NCI-H510A (cell line): ENCODE measurements around the gene MTRF1L.

ENCODE experiments used
- DNase-seq: peaks from one replicate; lab custom pipeline; 2025; lab: John Stamatoyannopoulos, UW

MTRF1L gene

DNA sequence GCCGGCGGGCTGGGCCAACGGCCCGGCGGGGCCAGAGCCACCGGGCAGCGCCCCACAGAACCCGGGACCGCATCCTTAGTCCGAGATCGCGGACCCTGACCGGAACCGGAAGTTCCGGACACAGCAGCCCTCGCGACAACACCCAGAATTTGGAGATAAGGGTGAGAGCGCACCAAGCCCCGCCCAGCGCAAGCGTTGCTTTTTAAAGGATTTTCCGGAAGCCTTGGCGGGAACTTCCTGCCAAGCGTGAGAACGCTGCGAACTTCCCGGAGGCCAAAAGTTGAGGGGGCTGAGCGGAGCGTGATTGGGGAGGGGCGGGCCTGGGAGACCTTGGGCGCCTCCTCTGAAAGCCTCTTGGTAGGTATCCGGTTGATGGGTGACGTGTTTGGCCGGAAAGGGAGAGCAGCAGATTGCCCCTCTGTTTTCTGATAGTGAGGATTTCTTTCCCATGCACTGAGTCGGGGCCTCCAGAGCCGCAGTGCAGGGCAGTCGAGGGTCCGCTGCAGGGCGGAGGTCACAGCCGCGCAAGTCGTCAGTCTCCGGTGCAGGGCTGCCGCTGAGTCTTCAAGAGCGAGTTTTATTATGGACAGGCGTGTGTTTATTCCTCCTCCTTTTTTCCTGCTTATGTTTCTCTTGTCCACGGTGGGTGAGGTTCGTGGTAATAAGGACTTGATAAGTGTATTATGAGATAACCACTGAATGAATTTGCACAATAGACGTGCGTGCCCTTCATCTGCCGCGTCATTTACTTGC is at the start of gene MTRF1L:
TSS of gene MTRF1L (minus strand) at position 97 of the 753 bp plus-strand sequence. CDS start at position 73, 24 bp downstream.
- peak; percentile 83 for DNase-seq

DNA sequence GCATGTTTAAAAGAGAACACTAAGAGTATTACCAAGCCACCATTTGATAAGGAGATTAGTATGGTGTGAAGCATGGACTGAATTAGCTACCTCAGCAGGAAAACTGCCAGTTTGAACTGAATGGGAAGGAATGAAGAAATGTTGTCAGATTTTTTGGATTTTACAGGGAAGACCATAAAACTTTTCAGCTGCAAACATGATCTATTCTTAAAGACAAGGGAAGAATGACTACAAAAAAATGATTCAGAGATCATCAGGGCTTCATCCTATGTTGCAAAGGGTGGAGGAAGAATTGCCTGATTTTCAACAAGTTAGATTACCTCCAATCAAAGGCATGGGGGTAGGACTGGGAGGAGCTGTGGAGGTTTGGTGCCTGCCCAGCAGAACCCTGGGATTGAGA is 49.3 kb upstream of the MTRF1L start:
- no peak for DNase-seq

DNA sequence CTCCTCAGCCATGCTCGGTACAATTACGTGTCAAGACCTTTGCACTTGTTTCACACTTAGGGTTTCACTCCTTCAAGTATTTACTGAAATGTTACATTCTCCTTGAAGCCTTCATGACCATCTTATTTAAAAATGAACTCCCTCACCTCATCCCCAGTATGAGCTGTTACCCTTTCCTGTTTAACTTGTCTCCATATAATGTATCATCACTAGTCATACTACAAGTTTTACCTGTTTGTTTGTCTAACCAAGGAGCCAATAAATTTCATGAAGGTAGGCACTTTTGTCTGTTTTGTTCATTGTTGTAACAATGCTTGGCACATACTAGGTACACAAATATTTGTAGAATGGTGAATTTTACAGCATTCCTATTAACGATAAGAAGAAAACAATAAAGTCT is 46.1 kb upstream of the MTRF1L start:
- DNase-seq, result no peak

- no peak for DNase-seq
Observed at GRCh38 chr6:153047386-153047785, 44.9 kb upstream of the MTRF1L start.

- no peak for DNase-seq
Observed at GRCh38 chr6:153045271-153045670, 42.8 kb upstream of the MTRF1L start.

DNA sequence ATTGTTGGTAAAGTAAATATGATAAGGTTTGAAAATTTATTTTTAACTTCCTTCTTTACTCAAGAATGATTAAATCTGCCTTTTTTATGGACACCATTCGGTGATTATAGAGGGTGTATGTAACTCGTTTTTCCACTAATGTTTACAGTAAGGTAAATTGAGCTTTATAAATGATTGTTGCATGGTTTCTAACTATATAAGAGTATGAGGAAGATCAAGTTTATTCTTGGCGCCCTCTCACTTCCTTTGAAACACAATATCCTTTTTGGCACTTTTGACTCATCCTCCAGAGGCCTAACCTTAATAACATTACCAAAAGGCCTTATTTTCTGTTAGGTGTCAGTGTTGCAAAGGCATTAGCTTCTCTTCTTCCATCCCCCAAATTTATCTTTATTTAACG is 41.8 kb upstream of the MTRF1L start:
- DNase-seq, result no peak

GRCh38 chr6:153043719-153044118 is 41.2 kb upstream of the MTRF1L start:
- peak; percentile 72 for DNase-seq

GRCh38 chr6:153038378-153039057 is 36.0 kb upstream of the MTRF1L start:
- DNase-seq, result no peak

GRCh38 chr6:153034139-153034538 is 31.6 kb upstream of the MTRF1L start:
- no peak for DNase-seq

- DNase-seq, result no peak
Observed at GRCh38 chr6:153032255-153032882, 29.9 kb upstream of the MTRF1L start.

GRCh38 chr6:153031335-153031955 is 28.9 kb upstream of the MTRF1L start:
- DNase-seq, result no peak

- no peak for DNase-seq
Observed at GRCh38 chr6:153028963-153029362, 26.5 kb upstream of the MTRF1L start.

DNA sequence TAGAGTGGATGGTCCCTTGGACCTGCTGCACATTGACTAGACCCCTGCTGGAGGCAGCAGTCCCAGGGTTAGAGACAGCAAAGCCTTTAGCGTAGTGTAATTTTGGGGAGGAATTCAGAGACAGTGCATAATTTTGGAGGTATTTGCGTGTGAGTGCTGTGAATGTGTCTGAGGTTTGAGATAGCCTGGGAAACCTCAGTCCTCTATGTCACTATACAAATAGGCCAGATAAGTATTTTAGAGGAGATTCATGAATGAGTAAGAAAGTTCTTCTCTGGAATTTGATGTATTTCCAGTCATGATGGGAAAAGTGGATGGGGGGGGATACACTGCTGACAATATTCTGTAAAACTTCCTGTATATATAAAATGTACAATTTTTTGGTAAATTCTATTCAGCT is 25.8 kb upstream of the MTRF1L start:
- no peak for DNase-seq

GRCh38 chr6:153027480-153027879 is 25.0 kb upstream of the MTRF1L start:
- DNase-seq, result no peak

DNA sequence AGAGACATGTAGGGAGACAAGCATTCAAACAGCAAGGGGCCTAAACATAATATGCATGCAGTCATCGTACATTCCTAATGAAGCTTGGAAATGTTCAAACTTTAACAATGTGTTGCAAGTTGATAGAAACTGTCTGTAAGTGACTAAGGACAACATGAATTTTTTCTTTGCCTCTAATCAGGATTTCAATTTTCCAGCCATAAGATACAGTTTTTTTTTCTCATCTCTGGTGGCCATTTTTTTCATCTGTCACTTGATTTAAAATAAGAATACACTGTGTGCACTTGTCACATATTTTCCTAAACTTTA is 22.2 kb upstream of the MTRF1L start:
- no peak for DNase-seq

DNA sequence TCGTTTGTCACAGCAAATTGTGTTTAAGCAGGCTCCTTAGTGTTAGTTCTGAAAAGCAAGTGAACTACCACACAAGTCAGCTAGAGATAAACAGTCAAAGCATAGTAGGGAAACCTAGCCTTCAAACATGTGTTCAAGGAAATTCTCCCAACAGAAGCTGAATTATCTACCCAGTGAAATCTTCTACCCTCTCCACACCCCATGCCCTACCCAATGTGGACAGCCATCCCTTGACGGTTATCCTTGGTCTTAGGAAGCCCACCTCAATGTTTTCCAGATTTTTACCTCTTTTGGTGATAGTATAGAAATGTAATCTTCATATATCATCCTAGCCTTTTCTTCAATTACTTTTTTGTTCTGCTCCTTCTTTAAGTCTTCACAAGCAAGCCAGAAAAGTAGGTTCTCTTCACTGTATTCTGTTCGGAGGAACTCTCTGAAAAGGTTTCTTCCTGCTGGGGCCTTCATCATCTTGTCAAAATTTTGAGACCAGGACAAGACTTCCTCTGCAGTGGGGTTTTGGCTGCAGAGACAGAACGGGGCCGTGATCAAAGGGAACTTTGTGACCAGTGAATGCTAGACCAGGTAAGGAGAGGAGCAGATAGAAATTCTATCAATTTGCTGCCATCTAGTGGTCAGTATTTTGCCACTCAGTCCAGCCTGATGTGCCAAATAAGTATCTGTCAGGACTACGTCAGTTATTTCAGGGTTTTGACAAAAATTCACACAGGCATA is 21.6 kb upstream of the MTRF1L start:
- no peak for DNase-seq

GRCh38 chr6:153018355-153018754 is 15.8 kb upstream of the MTRF1L start:
- no peak for DNase-seq

GRCh38 chr6:153016846-153017245 is 14.3 kb upstream of the MTRF1L start:
- DNase-seq, result no peak

DNA sequence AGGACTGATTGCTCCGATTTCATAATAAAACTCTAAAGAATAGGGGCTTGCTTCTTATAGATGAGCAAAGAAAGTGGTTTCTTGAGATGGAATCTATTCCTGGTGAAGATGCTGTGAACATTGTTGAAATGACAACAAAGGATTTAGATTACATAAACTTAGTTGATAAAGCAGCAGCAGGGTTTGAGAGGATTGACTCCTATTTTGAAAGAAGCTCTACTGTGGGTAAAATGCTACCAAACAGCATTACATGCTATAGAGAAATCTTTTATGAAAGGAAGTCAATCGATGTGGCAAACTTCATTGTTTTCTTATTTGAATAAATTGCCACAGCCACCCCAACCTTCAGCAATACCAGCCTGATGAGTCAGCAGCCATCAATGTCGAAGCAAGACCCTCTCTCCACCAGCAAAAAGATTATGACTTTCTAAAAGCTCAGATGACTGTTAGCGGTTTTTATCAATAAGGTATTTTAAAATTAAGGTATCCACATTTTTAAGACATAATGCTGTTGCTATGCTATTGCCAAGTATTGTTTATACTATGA is 12.7 kb upstream of the MTRF1L start:
- no peak for DNase-seq

- no peak for DNase-seq
Observed at GRCh38 chr6:153013438-153013837, 10.9 kb upstream of the MTRF1L start.

DNA sequence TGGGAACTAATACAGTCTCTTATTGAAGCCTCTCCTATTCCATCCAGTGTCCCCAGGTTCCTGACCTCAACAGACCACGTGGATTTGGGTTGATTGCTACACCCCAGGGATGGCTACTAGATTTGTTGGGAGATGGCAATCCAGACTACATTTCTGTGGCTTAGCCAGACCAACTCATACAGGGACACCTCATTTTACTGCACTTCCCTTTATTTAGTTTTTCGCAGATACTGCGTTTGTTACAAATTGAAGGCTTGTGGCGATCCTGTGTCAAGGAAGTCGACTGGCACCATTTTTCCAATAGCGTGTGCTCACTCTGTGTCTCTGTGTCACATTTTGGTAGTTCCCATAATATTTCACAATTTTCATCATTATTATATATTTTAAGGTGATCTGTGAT is 10.3 kb upstream of the MTRF1L start:
- no peak for DNase-seq

DNA sequence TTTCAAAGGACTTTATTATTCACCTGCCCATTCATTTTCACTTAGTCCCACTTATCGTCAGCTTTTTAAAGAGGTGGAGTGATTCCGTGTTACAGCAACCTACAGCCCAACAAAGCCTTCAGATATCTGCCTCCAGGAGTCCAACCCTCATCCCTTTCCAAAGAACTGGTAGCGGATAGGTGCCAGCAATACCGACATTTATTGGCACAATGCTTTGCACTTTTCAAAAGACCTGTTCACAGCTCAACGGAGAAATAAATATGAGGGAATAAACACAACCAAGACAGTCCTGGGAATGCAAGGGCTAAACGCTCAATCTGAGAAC is 819 bp upstream of the MTRF1L start:
- DNase-seq, result no peak
